Brain microvascular endothelial cell (primary cell): ENCODE results near the gene DNAJB1.

Experiments
- DNase-seq: peaks from one replicate; pipeline ENCODE4 v3.0.0-alpha.2; 2020
- H3K27ac ChIP-seq: fragments of 250-450 bp; sonication (Bioruptor Pico); 2 replicates; pipeline ENCODE4 v1.5.1; 2020; ENCODE audit warnings: mild to moderate bottlenecking, moderate library complexity
- H3K27me3 ChIP-seq: fragments of 250-450 bp; sonication (Bioruptor Pico); replicated peaks from 2 replicates; pipeline ENCODE4 v1.5.1; 2020; ENCODE audit warnings: mild to moderate bottlenecking
- H3K36me3 ChIP-seq: fragments of 250-450 bp; sonication (Bioruptor Pico); replicated peaks from 2 replicates; pipeline ENCODE4 v1.5.1; 2020; ENCODE audit warnings: mild to moderate bottlenecking
- H3K4me3 ChIP-seq: 2 replicates; pipeline ENCODE4 v1.5.1; 2011; ENCODE audit warnings: low read depth, mild to moderate bottlenecking, control low read depth, low read length, moderate library complexity
- in situ Hi-C: cut with HindIII; loops from 2 replicates; pipeline ENCODE4 v1.10.0; 2017; ENCODE audit warnings: low sequenced_read_pairs, low pct_ligation_motif_present
- TF ChIP-seq, protein P1 (sequence below): IDR thresholded peaks from 2 replicates; pipeline ENCODE4 v1.5.1; 2011; ENCODE audit warnings: low read depth, mild to moderate bottlenecking, moderate library complexity, low read length, control low read depth, inconsistent platforms; ENCODE audit errors: missing control alignments

DNAJB1 gene

DNA sequence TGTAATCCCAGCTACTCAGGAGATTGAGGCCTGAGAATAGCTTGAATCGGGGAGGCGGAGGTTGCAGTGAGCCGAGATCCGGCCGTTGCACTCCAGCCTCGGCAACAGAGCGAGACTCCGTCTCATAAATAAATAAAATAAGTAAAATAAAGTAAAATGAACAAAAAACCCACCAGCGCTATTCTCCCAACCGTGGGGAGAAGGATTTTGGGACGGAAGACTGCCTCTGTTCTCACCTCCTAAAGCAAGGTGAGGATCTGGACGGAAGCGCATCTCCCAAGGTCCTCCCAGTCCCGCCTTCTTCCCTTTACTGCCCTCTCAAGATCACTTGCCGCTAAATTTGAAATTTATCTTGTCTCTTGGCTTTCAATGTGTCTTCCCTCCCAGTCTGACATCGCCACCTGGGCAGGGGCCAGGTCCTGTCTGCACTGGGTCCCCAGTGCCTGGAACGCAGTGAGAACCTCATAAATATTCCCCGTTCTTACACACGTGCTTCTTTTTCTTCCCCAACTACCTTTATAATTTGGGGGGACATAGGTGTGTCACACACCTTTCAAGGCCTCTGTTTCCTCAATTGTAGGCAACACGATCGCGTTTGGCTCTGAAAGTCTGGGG lies 1.2 kb upstream of the DNAJB1 start:
- H3K36me3 ChIP-seq: peaks cover 26% of the 10 kb centered on the region
- no peak overlapping the region for H3K27ac ChIP-seq
- TF ChIP-seq, protein P1, sequence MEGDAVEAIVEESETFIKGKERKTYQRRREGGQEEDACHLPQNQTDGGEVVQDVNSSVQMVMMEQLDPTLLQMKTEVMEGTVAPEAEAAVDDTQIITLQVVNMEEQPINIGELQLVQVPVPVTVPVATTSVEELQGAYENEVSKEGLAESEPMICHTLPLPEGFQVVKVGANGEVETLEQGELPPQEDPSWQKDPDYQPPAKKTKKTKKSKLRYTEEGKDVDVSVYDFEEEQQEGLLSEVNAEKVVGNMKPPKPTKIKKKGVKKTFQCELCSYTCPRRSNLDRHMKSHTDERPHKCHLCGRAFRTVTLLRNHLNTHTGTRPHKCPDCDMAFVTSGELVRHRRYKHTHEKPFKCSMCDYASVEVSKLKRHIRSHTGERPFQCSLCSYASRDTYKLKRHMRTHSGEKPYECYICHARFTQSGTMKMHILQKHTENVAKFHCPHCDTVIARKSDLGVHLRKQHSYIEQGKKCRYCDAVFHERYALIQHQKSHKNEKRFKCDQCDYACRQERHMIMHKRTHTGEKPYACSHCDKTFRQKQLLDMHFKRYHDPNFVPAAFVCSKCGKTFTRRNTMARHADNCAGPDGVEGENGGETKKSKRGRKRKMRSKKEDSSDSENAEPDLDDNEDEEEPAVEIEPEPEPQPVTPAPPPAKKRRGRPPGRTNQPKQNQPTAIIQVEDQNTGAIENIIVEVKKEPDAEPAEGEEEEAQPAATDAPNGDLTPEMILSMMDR: no peak
- in situ Hi-C loops: no loop called here
- no peak for DNase-seq
- no peak overlapping the region for H3K4me3 ChIP-seq
- H3K27me3 ChIP-seq: no peaks in the 10 kb centered on the region

DNA sequence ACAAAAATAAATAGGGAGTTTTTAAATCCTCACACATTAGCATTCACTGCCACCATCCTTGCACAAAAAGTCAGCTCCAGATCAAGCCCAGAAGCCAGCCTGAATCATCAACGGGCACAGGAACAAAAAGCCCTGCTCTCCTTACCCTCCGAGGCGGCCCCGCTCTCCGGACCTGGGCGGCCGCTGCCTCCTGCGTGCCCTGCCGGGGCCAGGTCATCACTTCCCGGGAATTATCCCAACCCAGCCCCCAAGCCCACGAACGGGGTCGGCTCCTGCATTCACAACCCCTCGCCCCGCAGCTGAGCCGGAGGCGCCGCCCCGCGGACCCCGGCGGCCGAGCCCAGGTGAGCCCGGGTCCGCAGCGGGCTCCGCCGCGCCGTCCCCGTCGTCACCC lies 754 bp downstream of the DNAJB1 start:
- Histone ChIP-seq H3K27me3 (no peaks in the 10 kb centered on the region), H3K4me3 (peak overlapping the region; percentile 86), H3K27ac (peak overlapping the region; percentile 89), H3K36me3 (peaks cover 28% of the 10 kb centered on the region)
- TF ChIP-seq, protein P1: no peak
- in situ Hi-C loops: no loop called here
- DNase-seq: no peak

DNA sequence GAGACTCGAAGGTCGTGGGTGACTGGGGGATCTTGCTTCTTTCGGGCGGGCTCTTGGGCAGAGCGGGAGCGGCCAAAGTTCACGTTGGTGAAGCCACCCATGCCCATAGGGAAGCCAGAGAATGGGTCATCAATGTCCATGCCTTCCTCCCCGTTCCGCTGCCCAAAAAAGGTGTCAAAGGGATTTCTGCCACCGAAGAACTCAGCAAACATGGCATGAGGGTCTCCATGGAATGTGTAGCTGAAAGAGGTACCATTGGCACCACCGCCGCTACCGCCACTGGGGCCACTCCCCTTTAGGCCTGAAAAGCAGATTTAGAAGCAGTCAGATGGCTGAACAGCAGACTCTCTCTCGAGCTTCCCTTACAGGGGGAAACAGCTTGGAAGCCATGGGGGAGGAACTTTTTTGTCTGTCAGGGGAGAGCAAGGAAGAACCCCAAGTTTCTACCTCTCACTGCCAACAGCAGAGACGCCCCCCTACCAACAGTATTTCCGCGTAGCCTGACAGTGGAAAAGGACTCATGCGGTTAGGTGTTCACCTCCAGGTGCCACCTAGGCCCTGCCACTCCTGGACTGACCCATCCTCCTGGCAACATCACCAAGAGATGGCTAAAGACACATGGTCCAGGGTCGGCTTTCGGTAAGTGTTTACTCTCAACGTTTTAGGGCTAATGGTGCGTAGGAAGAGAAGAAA lies 1.3 kb downstream of the DNAJB1 start:
- peak overlapping the region; percentile 86 for H3K4me3 ChIP-seq
- H3K27ac ChIP-seq: peak overlapping the region; percentile 89
- no peak for DNase-seq
- H3K27me3 ChIP-seq: no peaks in the 10 kb centered on the region
- in situ Hi-C loops: no loop called here
- peaks cover 28% of the 10 kb centered on the region for H3K36me3 ChIP-seq
- TF ChIP-seq, protein P1: no peak

DNA sequence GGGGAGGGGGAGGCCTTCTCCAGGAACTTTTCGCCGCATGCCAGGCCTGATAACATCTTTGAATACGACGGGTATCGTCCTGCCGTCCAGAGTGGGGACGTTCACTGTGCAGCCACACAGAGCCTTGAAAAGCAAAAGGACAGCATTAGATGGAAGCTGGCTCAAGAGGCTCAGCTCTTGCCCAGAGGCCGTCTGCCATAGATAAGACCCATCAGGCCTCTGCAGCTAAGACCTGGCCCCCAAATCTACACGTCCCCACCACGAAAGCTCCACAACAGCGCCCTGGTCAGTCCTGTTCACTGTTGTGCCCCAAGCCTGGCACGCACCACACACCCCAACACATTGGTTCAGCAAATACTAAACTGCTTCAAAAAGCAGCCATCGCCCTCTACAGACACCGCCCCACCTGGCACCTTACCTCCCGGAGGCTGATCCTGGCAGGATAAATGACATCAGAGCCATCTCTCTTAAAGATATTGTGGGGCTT lies 2.1 kb downstream of the DNAJB1 start:
- H3K27ac ChIP-seq: no peak overlapping the region
- peaks cover 28% of the 10 kb centered on the region for H3K36me3 ChIP-seq
- DNase-seq: no peak
- peak overlapping the region; percentile 86 for H3K4me3 ChIP-seq
- H3K27me3 ChIP-seq: no peaks in the 10 kb centered on the region
- in situ Hi-C loops: no loop called here
- TF ChIP-seq, protein P1: no peak

DNA sequence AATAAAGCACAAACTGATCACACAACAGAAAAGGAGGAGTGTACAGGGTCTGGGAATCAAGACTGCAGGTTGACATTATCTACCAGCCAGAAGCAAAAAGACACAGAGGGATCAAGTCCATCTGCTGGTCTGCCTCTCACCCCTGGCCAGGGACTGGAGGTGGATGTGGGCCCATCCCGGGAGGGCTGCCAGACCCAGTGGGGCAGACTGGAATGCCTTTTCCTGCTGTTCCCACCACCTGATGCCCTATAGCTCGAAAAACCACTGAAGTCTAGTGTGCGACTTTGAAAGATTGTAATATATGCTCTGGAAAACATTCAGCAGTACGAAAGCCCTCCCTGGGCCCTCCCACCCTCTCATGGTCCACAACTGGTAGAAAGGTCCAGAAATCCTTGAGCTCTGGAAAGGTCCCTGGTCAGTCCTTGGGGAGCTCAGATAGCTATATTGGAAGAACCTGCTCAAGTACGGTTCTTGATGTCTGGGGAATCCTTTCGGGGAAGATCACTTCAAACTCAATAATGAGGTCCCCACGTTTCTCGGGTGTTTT lies 2.6 kb downstream of the DNAJB1 start:
- TF ChIP-seq, protein P1: no peak
- in situ Hi-C loops: no loop called here
- Histone ChIP-seq H3K27ac (no peak overlapping the region), H3K27me3 (no peaks in the 10 kb centered on the region), H3K36me3 (peaks cover 28% of the 10 kb centered on the region), H3K4me3 (no peak overlapping the region)
- DNase-seq: no peak
